GM23338 (cell line): ENCODE results near the gene AGAP1. TPM values are rescaled to one million over a fixed set of nuclear protein-coding genes. Genes with fewer than 3 reads are reported as not detected.
A peak's percentile ranks its signal among the peaks of the same experiment; 100 is the strongest.

Experiments
- ATAC-seq: fragments of 200-7000 bp; cut with Tn5 transposase; 3 replicates; pipeline ENCODE4 v1.9.1; 2020
- DNase-seq: peaks from one replicate; pipeline ENCODE4 v3.0.0-alpha.2; 2015; ENCODE audit warnings: low spot score
- H2AFZ ChIP-seq: fragments of 200-600 bp; sonication (generic); 2 replicates; pipeline ENCODE4 v1.8.0; 2016; ENCODE audit warnings: antibody characterized with exemption, mild to moderate bottlenecking, moderate library complexity
- H3F3A ChIP-seq: fragments of 200-600 bp; sonication (generic); replicated peaks from 2 replicates; pipeline ENCODE4 v1.8.0; 2017; ENCODE audit warnings: antibody characterized with exemption, mixed run types, low read depth
- H3K27ac ChIP-seq: fragments of 200-600 bp; sonication (generic); 2 replicates; pipeline ENCODE4 v1.6.1; 2016; ENCODE audit warnings: low read depth
- H3K27me3 ChIP-seq: fragments of 200-600 bp; sonication (generic); 2 replicates; pipeline ENCODE4 v1.8.0; 2016; ENCODE audit warnings: mild to moderate bottlenecking, mixed run types, moderate library complexity; ENCODE audit not compliant: insufficient read depth
- H3K36me3 ChIP-seq: fragments of 200-600 bp; sonication (generic); 2 replicates; pipeline ENCODE4 v1.8.0; 2016; ENCODE audit warnings: mild to moderate bottlenecking; ENCODE audit not compliant: insufficient read depth
- H3K4me1 ChIP-seq: fragments of 200-600 bp; sonication (generic); 2 replicates; pipeline ENCODE4 v1.8.0; 2016; ENCODE audit warnings: mild to moderate bottlenecking, moderate library complexity; ENCODE audit not compliant: insufficient read depth
- H3K4me2 ChIP-seq: fragments of 200-600 bp; sonication (generic); 2 replicates; pipeline ENCODE4 v1.7.1; 2017; ENCODE audit warnings: mixed run types
- H3K4me3 ChIP-seq: fragments of 200-600 bp; sonication (generic); 2 replicates; pipeline ENCODE4 v1.6.1; 2016; ENCODE audit warnings: mixed run types
- H3K79me2 ChIP-seq: fragments of 200-600 bp; sonication (generic); replicated peaks from 2 replicates; pipeline ENCODE4 v1.8.0; 2017; ENCODE audit warnings: mild to moderate bottlenecking; ENCODE audit not compliant: insufficient read depth
- H3K9me2 ChIP-seq: fragments of 200-600 bp; sonication (generic); 2 replicates; pipeline ENCODE4 v1.8.0; 2017; ENCODE audit not compliant: insufficient read depth
- H4K20me1 ChIP-seq: fragments of 200-600 bp; sonication (generic); replicated peaks from 2 replicates; pipeline ENCODE4 v1.8.0; 2017; ENCODE audit warnings: mild to moderate bottlenecking; ENCODE audit not compliant: insufficient read depth
- H3K27ac Mint-ChIP-seq: 2 replicates; pipeline ENCODE4 v1.8.0; 2020; ENCODE audit warnings: inconsistent platforms, mild to moderate bottlenecking, moderate library complexity, mixed read lengths
- H3K27me3 Mint-ChIP-seq: 3 replicates; pipeline ENCODE4 v1.8.0; 2022; ENCODE audit warnings: low read depth, mild to moderate bottlenecking, moderate library complexity, mixed read lengths, inconsistent platforms; ENCODE audit not compliant: insufficient read depth, poor library complexity
- H3K36me3 Mint-ChIP-seq: 3 replicates; pipeline ENCODE4 v1.8.0; 2021; ENCODE audit warnings: low read depth, mild to moderate bottlenecking, inconsistent platforms, moderate library complexity, mixed read lengths
- H3K4me1 Mint-ChIP-seq: 3 replicates; pipeline ENCODE4 v1.8.0; 2020; ENCODE audit warnings: mild to moderate bottlenecking, inconsistent platforms, mixed read lengths
- H3K4me3 Mint-ChIP-seq: 3 replicates; pipeline ENCODE4 v1.8.0; 2021; ENCODE audit warnings: moderate library complexity, mild to moderate bottlenecking, inconsistent platforms, mixed read lengths
- H3K9me3 Mint-ChIP-seq: 3 replicates; pipeline ENCODE4 v1.8.0; 2020; ENCODE audit warnings: moderate library complexity, mild to moderate bottlenecking, inconsistent platforms, mixed read lengths
- CREB1 ChIP-seq: fragments of 250-450 bp; sonication (Bioruptor Pico); IDR thresholded peaks from 2 replicates; pipeline ENCODE4 v1.5.0; 2020; ENCODE audit warnings: low read depth, mild to moderate bottlenecking, moderate library complexity
- NANOG ChIP-seq: IDR thresholded peaks from 2 replicates; pipeline ENCODE4 v1.6.1; 2016; ENCODE audit warnings: antibody characterized with exemption, borderline replicate concordance
- POLR2AphosphoS5 ChIP-seq: IDR thresholded peaks from 2 replicates; pipeline ENCODE4 v1.6.1; 2016; ENCODE audit warnings: antibody characterized with exemption, low read depth
- ZNF114 ChIP-seq: fragments of 250-450 bp; sonication (Bioruptor Pico); IDR thresholded peaks from 2 replicates; pipeline ENCODE4 v1.5.0; 2020; ENCODE audit warnings: mild to moderate bottlenecking, moderate library complexity
- polyA plus RNA-seq: library from polyadenylated mRNA; unstranded; fragments of >200 nt; fragmentation: Nextera tagmentation; extraction: Ambion mirVana; gene quantifications from 2 replicates; pipeline ENCODE4 v1.2.1, GENCODE V29; 2016
- total RNA-seq: library from RNA; depleted of rRNA; stranded (reverse); fragments of >200 nt; shearing (Covaris generic); gene quantifications from 2 replicates; pipeline ENCODE4 v1.2.3, GENCODE V29; 2014
- TF ChIP-seq, protein P1 (sequence below): IDR thresholded peaks from one replicate; pipeline ENCODE4 v1.6.1; 2018; ENCODE audit warnings: antibody characterized with exemption; ENCODE audit not compliant: unreplicated experiment
- TF ChIP-seq, protein P2 (sequence below): fragments of 250-450 bp; sonication (Bioruptor Pico); IDR thresholded peaks from 2 replicates; pipeline ENCODE4 v1.5.0; 2020; ENCODE audit warnings: mild to moderate bottlenecking, moderate library complexity
- TF ChIP-seq, protein P3 (sequence below): IDR thresholded peaks from 2 replicates; pipeline ENCODE4 v1.6.1; 2016; ENCODE audit warnings: antibody characterized with exemption
- TF ChIP-seq, protein P4 (sequence below), 2 experiments: fragments of 200-600 bp in 1 of 2; sonication (generic) in 1 of 2; conservative IDR thresholded peaks; 2 replicates each; pipeline versions ENCODE4 v1.5.1 to v1.6.1; 2016 to 2017; ENCODE audit warnings: antibody characterized with exemption in 2 of 2, low read depth in 2 of 2, mild to moderate bottlenecking in 2 of 2, moderate library complexity in 1 of 2

The AGAP1 gene
- total and polyA plus RNA-seq, 2 experiments from 2014 or later, result 13.3 to 27.9 TPM

DNA sequence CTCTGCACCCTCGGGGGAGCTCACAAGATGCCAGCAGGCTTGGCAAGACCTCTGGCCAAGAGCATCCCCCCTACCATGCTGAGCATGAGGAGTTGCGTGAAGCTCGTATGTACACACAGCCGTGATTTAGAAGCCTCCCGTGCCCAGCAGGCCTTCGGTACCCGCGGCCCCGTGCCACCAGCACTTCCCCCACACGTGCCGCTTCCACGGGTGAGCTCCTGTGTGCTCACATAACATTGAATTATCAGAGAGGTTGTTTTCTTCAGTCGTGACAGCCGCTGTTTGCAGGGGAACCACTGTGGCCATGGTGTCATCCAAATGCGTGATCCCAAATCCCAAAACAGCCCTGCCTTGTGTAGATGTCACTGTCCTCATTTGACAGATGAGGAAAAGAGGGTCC is 621.1 kb downstream of the AGAP1 start (continued):
- TF ChIP-seq, protein P1, sequence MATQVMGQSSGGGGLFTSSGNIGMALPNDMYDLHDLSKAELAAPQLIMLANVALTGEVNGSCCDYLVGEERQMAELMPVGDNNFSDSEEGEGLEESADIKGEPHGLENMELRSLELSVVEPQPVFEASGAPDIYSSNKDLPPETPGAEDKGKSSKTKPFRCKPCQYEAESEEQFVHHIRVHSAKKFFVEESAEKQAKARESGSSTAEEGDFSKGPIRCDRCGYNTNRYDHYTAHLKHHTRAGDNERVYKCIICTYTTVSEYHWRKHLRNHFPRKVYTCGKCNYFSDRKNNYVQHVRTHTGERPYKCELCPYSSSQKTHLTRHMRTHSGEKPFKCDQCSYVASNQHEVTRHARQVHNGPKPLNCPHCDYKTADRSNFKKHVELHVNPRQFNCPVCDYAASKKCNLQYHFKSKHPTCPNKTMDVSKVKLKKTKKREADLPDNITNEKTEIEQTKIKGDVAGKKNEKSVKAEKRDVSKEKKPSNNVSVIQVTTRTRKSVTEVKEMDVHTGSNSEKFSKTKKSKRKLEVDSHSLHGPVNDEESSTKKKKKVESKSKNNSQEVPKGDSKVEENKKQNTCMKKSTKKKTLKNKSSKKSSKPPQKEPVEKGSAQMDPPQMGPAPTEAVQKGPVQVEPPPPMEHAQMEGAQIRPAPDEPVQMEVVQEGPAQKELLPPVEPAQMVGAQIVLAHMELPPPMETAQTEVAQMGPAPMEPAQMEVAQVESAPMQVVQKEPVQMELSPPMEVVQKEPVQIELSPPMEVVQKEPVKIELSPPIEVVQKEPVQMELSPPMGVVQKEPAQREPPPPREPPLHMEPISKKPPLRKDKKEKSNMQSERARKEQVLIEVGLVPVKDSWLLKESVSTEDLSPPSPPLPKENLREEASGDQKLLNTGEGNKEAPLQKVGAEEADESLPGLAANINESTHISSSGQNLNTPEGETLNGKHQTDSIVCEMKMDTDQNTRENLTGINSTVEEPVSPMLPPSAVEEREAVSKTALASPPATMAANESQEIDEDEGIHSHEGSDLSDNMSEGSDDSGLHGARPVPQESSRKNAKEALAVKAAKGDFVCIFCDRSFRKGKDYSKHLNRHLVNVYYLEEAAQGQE, result no peak
- TF ChIP-seq ZNF114 (CRISPR knock-in tag), result no peak
- no peak for TF ChIP-seq POLR2AphosphoS5
- TF ChIP-seq CREB1 (CRISPR knock-in tag), result no peak

DNA sequence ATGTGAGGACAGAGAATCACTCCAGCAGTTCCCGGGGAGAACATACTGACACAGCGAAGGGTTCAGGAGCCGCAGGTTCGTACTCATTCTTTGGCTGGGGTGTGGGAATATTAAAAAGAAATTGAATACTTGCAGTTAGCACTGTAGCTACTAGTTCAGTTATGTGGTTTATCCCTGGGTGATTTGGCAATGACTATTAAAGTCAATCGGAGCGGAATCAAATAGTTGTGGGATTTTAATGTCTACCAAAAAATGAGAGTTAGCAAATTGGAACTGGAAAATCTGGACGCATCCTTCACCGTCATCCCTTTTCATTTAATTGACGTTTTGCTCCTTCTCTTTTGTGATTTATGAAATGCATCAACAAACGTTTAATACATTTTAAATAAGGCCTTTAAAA is 623.6 kb downstream of the AGAP1 start:
- no peak overlapping the region for H3K4me2 ChIP-seq
- peaks cover 10% of the 10 kb centered on the region; the same call in 1 of the 2 replicates for H3K27me3 ChIP-seq
- Mint-ChIP-seq H3K4me1 (peaks cover 46% of the 10 kb centered on the region), H3K27me3 (peaks cover 29% of the 10 kb centered on the region), H3K9me3 (no peaks in the 10 kb centered on the region; the same call in 2 of the 3 replicates), H3K27ac (no peak overlapping the region), H3K36me3 (no peaks in the 10 kb centered on the region), H3K4me3 (peak overlapping the region; percentile 26; the same call in 2 of the 3 replicates)
- ATAC-seq (no peak), DNase-seq (no peak)
- no peaks in the 10 kb centered on the region for H3F3A ChIP-seq
- no peaks in the 10 kb centered on the region for H3K9me2 ChIP-seq
- peaks cover 8% of the 10 kb centered on the region; the same call in 1 of the 2 replicates for H4K20me1 ChIP-seq
- no peaks in the 10 kb centered on the region for H3K36me3 ChIP-seq
- no peak overlapping the region for H2AFZ ChIP-seq
- no peaks in the 10 kb centered on the region for H3K79me2 ChIP-seq
- H3K4me1 ChIP-seq, result peaks cover 16% of the 10 kb centered on the region; the same call in 1 of the 2 replicates
- no peak overlapping the region for H3K4me3 ChIP-seq
- no peak overlapping the region for H3K27ac ChIP-seq
- TF ChIP-seq, protein P1, result no peak
- TF ChIP-seq, protein P2, sequence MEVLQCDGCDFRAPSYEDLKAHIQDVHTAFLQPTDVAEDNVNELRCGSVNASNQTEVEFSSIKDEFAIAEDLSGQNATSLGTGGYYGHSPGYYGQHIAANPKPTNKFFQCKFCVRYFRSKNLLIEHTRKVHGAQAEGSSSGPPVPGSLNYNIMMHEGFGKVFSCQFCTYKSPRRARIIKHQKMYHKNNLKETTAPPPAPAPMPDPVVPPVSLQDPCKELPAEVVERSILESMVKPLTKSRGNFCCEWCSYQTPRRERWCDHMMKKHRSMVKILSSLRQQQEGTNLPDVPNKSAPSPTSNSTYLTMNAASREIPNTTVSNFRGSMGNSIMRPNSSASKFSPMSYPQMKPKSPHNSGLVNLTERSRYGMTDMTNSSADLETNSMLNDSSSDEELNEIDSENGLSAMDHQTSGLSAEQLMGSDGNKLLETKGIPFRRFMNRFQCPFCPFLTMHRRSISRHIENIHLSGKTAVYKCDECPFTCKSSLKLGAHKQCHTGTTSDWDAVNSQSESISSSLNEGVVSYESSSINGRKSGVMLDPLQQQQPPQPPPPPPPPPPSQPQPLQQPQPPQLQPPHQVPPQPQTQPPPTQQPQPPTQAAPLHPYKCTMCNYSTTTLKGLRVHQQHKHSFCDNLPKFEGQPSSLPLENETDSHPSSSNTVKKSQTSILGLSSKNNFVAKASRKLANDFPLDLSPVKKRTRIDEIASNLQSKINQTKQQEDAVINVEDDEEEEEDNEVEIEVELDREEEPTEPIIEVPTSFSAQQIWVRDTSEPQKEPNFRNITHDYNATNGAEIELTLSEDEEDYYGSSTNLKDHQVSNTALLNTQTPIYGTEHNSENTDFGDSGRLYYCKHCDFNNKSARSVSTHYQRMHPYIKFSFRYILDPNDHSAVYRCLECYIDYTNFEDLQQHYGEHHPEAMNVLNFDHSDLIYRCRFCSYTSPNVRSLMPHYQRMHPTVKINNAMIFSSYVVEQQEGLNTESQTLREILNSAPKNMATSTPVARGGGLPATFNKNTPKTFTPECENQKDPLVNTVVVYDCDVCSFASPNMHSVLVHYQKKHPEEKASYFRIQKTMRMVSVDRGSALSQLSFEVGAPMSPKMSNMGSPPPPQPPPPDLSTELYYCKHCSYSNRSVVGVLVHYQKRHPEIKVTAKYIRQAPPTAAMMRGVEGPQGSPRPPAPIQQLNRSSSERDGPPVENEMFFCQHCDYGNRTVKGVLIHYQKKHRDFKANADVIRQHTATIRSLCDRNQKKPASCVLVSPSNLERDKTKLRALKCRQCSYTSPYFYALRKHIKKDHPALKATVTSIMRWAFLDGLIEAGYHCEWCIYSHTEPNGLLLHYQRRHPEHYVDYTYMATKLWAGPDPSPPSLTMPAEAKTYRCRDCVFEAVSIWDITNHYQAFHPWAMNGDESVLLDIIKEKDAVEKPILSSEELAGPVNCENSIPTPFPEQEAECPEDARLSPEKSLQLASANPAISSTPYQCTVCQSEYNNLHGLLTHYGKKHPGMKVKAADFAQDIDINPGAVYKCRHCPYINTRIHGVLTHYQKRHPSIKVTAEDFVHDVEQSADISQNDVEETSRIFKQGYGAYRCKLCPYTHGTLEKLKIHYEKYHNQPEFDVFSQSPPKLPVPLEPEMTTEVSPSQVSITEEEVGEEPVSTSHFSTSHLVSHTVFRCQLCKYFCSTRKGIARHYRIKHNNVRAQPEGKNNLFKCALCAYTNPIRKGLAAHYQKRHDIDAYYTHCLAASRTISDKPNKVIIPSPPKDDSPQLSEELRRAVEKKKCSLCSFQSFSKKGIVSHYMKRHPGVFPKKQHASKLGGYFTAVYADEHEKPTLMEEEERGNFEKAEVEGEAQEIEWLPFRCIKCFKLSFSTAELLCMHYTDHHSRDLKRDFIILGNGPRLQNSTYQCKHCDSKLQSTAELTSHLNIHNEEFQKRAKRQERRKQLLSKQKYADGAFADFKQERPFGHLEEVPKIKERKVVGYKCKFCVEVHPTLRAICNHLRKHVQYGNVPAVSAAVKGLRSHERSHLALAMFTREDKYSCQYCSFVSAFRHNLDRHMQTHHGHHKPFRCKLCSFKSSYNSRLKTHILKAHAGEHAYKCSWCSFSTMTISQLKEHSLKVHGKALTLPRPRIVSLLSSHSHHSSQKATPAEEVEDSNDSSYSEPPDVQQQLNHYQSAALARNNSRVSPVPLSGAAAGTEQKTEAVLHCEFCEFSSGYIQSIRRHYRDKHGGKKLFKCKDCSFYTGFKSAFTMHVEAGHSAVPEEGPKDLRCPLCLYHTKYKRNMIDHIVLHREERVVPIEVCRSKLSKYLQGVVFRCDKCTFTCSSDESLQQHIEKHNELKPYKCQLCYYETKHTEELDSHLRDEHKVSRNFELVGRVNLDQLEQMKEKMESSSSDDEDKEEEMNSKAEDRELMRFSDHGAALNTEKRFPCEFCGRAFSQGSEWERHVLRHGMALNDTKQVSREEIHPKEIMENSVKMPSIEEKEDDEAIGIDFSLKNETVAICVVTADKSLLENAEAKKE, result no peak
- no peak for TF ChIP-seq CREB1 (CRISPR knock-in tag)
- no peak for TF ChIP-seq NANOG
- TF ChIP-seq, protein P3, sequence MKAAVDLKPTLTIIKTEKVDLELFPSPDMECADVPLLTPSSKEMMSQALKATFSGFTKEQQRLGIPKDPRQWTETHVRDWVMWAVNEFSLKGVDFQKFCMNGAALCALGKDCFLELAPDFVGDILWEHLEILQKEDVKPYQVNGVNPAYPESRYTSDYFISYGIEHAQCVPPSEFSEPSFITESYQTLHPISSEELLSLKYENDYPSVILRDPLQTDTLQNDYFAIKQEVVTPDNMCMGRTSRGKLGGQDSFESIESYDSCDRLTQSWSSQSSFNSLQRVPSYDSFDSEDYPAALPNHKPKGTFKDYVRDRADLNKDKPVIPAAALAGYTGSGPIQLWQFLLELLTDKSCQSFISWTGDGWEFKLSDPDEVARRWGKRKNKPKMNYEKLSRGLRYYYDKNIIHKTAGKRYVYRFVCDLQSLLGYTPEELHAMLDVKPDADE, result no peak
- TF ChIP-seq, protein P4, sequence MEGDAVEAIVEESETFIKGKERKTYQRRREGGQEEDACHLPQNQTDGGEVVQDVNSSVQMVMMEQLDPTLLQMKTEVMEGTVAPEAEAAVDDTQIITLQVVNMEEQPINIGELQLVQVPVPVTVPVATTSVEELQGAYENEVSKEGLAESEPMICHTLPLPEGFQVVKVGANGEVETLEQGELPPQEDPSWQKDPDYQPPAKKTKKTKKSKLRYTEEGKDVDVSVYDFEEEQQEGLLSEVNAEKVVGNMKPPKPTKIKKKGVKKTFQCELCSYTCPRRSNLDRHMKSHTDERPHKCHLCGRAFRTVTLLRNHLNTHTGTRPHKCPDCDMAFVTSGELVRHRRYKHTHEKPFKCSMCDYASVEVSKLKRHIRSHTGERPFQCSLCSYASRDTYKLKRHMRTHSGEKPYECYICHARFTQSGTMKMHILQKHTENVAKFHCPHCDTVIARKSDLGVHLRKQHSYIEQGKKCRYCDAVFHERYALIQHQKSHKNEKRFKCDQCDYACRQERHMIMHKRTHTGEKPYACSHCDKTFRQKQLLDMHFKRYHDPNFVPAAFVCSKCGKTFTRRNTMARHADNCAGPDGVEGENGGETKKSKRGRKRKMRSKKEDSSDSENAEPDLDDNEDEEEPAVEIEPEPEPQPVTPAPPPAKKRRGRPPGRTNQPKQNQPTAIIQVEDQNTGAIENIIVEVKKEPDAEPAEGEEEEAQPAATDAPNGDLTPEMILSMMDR (conservative IDR thresholded peaks at IDR 0.05; ENCODE audit: low read depth in 2 of 2), result no peak
- TF ChIP-seq ZNF114 (CRISPR knock-in tag), result no peak
